GM10248 (cell line): ENCODE data around the gene MFN1.

Source experiments
- CTCF ChIA-PET: fragments of 300-600 bp; sonication (Branson Sonifier 250); formaldehyde crosslinking; extraction: SDS; loops from one replicate; lab custom pipeline; 2021; ENCODE audit warnings: antibody characterized with exemption; lab: Yijun Ruan, JAX
- POLR2A ChIA-PET: fragments of 350-650 bp; sonication (Branson Sonifier 250); formaldehyde crosslinking; extraction: SDS; loops from one replicate; lab custom pipeline; 2020; ENCODE audit warnings: antibody characterized with exemption; lab: Yijun Ruan, JAX
- DNase-seq: peaks from one replicate; pipeline ENCODE4 v3.0.0; 2012; ENCODE audit errors: extremely low spot score
- CTCF ChIP-seq: IDR thresholded peaks from 2 replicates; pipeline ENCODE4 v1.5.1; 2012; ENCODE audit warnings: mild to moderate bottlenecking, low read depth; ENCODE audit errors: extremely low read depth, missing control alignments, control extremely low read depth

Gene MFN1

GRCh38 chr3:179333084-179333483 lies 14.4 kb upstream of the MFN1 start:
- POLR2A ChIA-PET: no interaction called here
- CTCF ChIA-PET: no interaction called here

GRCh38 chr3:179336345-179336929 lies 11.1 kb upstream of the MFN1 start:
- DNase-seq: no peak
- ChIA-PET CTCF (interaction anchor here (1.8 to 1.9 kb wide), 2 partner anchors 13 to 14 kb away, joined by 4 to 9 read pairs; partner anchors contain the start of gene ZNF639), POLR2A (interaction anchor here (0.7 kb wide), 1 partner anchor 19 kb away, joined by 4 read pairs; no protein-coding TSS in a partner anchor)
- no peak for TF ChIP-seq CTCF

More at GRCh38 chr3:179333084-179333483, 14.4 kb upstream of the MFN1 start:
- no peak for TF ChIP-seq CTCF
- no peak for DNase-seq

GRCh38 chr3:179348325-179349013 lies 960 bp downstream of the MFN1 start:
- DNase-seq: peak; percentile 71
- no peak for TF ChIP-seq CTCF
- ChIA-PET POLR2A (interaction anchor here (0.8 to 1.1 kb wide), 2 partner anchors 42 to 302 kb away, joined by 3 read pairs; no protein-coding TSS in a partner anchor), CTCF (interaction anchor here (0.8 to 1.5 kb wide), 4 partner anchors 25 to 33 kb away, joined by 3 to 5 read pairs (median 4); no protein-coding TSS in a partner anchor)

GRCh38 chr3:179355996-179356395 lies 8.5 kb downstream of the MFN1 start:
- no peak for TF ChIP-seq CTCF
- POLR2A ChIA-PET: no interaction called here
- CTCF ChIA-PET: no interaction called here
- no peak for DNase-seq

GRCh38 chr3:179363332-179363731 lies 15.8 kb downstream of the MFN1 start:
- CTCF ChIA-PET: interaction anchor here (1.0 to 1.7 kb wide), 2 partner anchors 11 to 195 kb away, joined by 3 to 4 read pairs; no protein-coding TSS in a partner anchor
- no peak for DNase-seq
- POLR2A ChIA-PET: interaction anchor here (0.7 kb wide), 1 partner anchor 13 kb away, joined by 5 read pairs; no protein-coding TSS in a partner anchor
- TF ChIP-seq CTCF: no peak

- no peak for DNase-seq
- TF ChIP-seq CTCF: no peak
- POLR2A ChIA-PET: interaction anchor here (0.6 to 0.7 kb wide), 3 partner anchors 9 to 19 kb away, joined by 3 to 7 read pairs (median 4); no protein-coding TSS in a partner anchor
- CTCF ChIA-PET: interaction anchor here (0.8 to 1.8 kb wide), 5 partner anchors 9 to 195 kb away, joined by 3 to 4 read pairs (median 4); no protein-coding TSS in a partner anchor
These were observed 22.1 kb downstream of the MFN1 start for GRCh38 chr3:179369621-179370020.
